EH (cell line): ENCODE measurements around the gene MYO18B.

Source experiments
- DNase-seq: peaks from one replicate; pipeline ENCODE4 v3.0.0-alpha.2; 2015; ENCODE audit warnings: low read depth

The MYO18B gene

GRCh38 chr22:25779426-25779825, 37.4 kb downstream of the MYO18B start:
- DNase-seq = no peak

- DNase-seq = no peak
Observed at GRCh38 chr22:25779890-25780289, 37.9 kb downstream of the MYO18B start.

- no peak for DNase-seq
Observed at GRCh38 chr22:25780673-25781072, 38.7 kb downstream of the MYO18B start.

- no peak for DNase-seq
Observed at GRCh38 chr22:25781801-25782200, 39.8 kb downstream of the MYO18B start.

GRCh38 chr22:25782831-25783230, 40.8 kb downstream of the MYO18B start:
- DNase-seq = no peak

GRCh38 chr22:25783856-25784255, 41.9 kb downstream of the MYO18B start:
- DNase-seq = no peak

- no peak for DNase-seq
Observed at GRCh38 chr22:25786165-25786564, 44.2 kb downstream of the MYO18B start.

- DNase-seq = no peak
Observed at GRCh38 chr22:25791556-25791955, 49.6 kb downstream of the MYO18B start.

- no peak for DNase-seq
Observed at GRCh38 chr22:25795478-25795877, 53.5 kb downstream of the MYO18B start.

- DNase-seq = no peak
Observed at GRCh38 chr22:25797498-25798290, 55.7 kb downstream of the MYO18B start.

GRCh38 chr22:25800766-25801165, 58.8 kb downstream of the MYO18B start:
- no peak for DNase-seq

GRCh38 chr22:25802018-25802417, 60.0 kb downstream of the MYO18B start:
- no peak for DNase-seq

GRCh38 chr22:25804676-25805075, 62.7 kb downstream of the MYO18B start:
- no peak for DNase-seq

GRCh38 chr22:25806579-25806978, 64.6 kb downstream of the MYO18B start:
- no peak for DNase-seq

GRCh38 chr22:25814685-25815084, 72.7 kb downstream of the MYO18B start:
- DNase-seq = no peak

- no peak for DNase-seq
Observed at GRCh38 chr22:25815561-25815960, 73.6 kb downstream of the MYO18B start.

- no peak for DNase-seq
Observed at GRCh38 chr22:25816522-25817059, 74.6 kb downstream of the MYO18B start.

- DNase-seq = no peak
Observed at GRCh38 chr22:25817092-25817943, 75.3 kb downstream of the MYO18B start.

GRCh38 chr22:25818541-25818940, 76.6 kb downstream of the MYO18B start:
- no peak for DNase-seq

- no peak for DNase-seq
Observed at GRCh38 chr22:25822344-25822743, 80.4 kb downstream of the MYO18B start.

- DNase-seq = no peak
Observed at GRCh38 chr22:25823276-25823675, 81.3 kb downstream of the MYO18B start.

GRCh38 chr22:25824828-25825423, 82.9 kb downstream of the MYO18B start:
- no peak for DNase-seq

- no peak for DNase-seq
Observed at GRCh38 chr22:25827415-25827814, 85.4 kb downstream of the MYO18B start.
